ENCODE data around the gene FOXN3.

FOXN3 gene

GRCh38 chr14:89325299-89325883 is 91.6 kb downstream of the FOXN3 start:
- DNase-seq, result no peak

GRCh38 chr14:89324501-89325298 is 92.3 kb downstream of the FOXN3 start:
- no peak for DNase-seq

- DNase-seq, result no peak
These were observed 96.5 kb downstream of the FOXN3 start for GRCh38 chr14:89320381-89321000.

GRCh38 chr14:89319687-89320086 is 97.3 kb downstream of the FOXN3 start:
- no peak for DNase-seq

GRCh38 chr14:89317051-89317691 is 99.9 kb downstream of the FOXN3 start:
- DNase-seq, result no peak

GRCh38 chr14:89315493-89316470 is 101.3 kb downstream of the FOXN3 start:
- no peak for DNase-seq

- DNase-seq, result no peak
These were observed 102.8 kb downstream of the FOXN3 start for GRCh38 chr14:89314274-89314673.

- no peak for DNase-seq
These were observed 104.1 kb downstream of the FOXN3 start for GRCh38 chr14:89312932-89313331.

- no peak for DNase-seq
These were observed 106.8 kb downstream of the FOXN3 start for GRCh38 chr14:89310211-89310610.

GRCh38 chr14:89309670-89310177 is 107.3 kb downstream of the FOXN3 start:
- no peak for DNase-seq

- DNase-seq, result no peak
These were observed 108.6 kb downstream of the FOXN3 start for GRCh38 chr14:89308232-89308959.

GRCh38 chr14:89307409-89307808 is 109.6 kb downstream of the FOXN3 start:
- no peak for DNase-seq

GRCh38 chr14:89304972-89305703 is 111.9 kb downstream of the FOXN3 start:
- no peak for DNase-seq

- DNase-seq, result no peak
These were observed 112.5 kb downstream of the FOXN3 start for GRCh38 chr14:89304561-89304960.

GRCh38 chr14:89303456-89304435 is 113.3 kb downstream of the FOXN3 start:
- no peak for DNase-seq

GRCh38 chr14:89302396-89302950 is 114.6 kb downstream of the FOXN3 start:
- no peak for DNase-seq

GRCh38 chr14:89299587-89299986 is 117.4 kb downstream of the FOXN3 start:
- no peak for DNase-seq

- DNase-seq, result no peak
These were observed 118.8 kb downstream of the FOXN3 start for GRCh38 chr14:89298056-89298834.

Measured in stimulated activated CD4-positive, alpha-beta T cell treated with anti-CD3 and anti-CD28 coated beads, Interleukin-2, amount 100 ng/mL, for 48 hours (primary cell).